Fibroblast of skin of right quadriceps (primary cell): ENCODE measurements around the gene IFT81.
"Not testable (repeated sequence)": the region's sequence is repeated elsewhere in the genome, so short reads cannot be mapped to it uniquely, and the experiment has no call there.

Experiments
- DNase-seq: peaks from one replicate; pipeline ENCODE4 v3.0.0-alpha.2; 2013

IFT81 gene

GRCh38 chr12:110108309-110109036 is 15.7 kb upstream of the IFT81 start:
- no peak for DNase-seq

- DNase-seq, result peak; percentile 99
These were observed 14.9 kb upstream of the IFT81 start for GRCh38 chr12:110109037-110109836.

- DNase-seq, result no peak
These were observed 14.2 kb upstream of the IFT81 start for GRCh38 chr12:110109837-110110535.

- DNase-seq, result no peak
These were observed 12.5 kb upstream of the IFT81 start for GRCh38 chr12:110111476-110112334.

DNA sequence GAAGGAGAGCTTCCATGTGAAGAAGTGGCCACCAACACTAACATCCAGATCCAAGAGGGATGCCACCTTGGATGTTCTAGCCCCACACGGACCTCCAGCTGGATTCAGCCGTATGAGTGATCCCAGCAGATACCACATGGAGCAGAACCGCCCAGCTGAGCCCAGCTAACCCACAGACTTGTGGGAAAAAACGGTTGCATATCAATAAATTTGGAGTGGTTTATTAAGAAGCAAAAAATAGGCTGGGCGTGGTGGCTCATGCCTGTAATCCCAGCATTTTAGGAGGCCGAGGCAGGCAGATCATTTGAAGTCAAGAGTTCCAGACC is 11.9 kb upstream of the IFT81 start:
- DNase-seq, result no peak

- DNase-seq, result no peak
These were observed 9.6 kb upstream of the IFT81 start for GRCh38 chr12:110114528-110114937.

DNA sequence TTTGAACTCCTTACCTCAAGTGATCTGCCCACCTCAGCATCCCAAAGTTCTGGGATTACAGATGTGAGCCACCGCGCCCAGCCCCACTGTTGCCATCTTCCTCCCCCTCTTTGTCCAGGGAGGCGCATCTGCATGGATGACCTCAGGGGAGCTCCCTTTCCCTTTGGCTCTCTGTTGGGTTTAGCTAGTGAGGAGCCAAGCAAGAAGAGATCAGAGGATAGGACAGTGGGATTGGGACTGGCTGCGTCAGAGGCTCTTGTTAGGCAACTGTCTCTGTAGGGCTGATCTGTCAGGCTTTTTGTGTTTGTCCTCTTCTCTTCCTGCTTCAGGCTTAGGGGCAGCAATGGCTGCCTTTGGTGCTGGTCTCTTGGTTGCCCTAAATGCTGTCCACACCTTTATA is 8.5 kb upstream of the IFT81 start:
- DNase-seq, result no peak

GRCh38 chr12:110116623-110117022 is 7.5 kb upstream of the IFT81 start:
- DNase-seq, result no peak

- DNase-seq, result not testable (repeated sequence)
These were observed 6.9 kb upstream of the IFT81 start for GRCh38 chr12:110117210-110117609.

DNA sequence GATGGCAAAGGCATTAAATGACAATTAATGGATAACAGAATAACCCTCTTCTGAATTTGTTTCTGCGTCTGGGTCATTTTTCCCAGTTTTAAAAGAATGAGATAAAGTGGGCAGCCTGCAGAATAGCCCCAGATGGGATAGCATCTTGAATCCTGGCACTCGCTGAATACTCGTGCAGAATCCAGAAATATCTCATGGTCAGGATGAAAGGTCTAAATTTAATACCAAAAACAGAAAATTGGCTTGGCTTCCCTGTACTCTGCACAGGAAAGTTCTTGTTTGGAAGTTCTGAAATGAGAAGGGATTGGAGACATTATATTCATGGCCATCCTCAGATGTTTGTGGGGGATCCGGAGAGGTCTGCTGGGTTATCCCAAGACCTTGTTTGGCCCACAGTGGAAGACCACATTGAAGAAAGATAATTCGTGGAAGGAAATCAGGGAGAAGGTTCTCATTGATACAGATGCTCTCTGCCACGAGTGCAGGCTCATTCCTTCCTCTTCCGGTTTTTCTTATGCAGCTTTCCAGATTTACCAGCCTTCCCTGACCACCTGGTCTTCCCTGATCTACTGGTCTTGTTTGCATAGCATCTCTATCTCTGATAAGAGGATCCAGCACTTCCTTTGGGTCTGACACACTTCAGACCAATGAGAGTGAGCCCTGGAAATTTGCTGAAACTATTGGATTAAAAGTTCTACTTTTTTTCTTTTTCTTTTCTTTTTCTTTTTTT is 6.0 kb upstream of the IFT81 start:
- DNase-seq, result no peak

GRCh38 chr12:110122929-110123328 is 1.2 kb upstream of the IFT81 start:
- DNase-seq, result no peak

DNA sequence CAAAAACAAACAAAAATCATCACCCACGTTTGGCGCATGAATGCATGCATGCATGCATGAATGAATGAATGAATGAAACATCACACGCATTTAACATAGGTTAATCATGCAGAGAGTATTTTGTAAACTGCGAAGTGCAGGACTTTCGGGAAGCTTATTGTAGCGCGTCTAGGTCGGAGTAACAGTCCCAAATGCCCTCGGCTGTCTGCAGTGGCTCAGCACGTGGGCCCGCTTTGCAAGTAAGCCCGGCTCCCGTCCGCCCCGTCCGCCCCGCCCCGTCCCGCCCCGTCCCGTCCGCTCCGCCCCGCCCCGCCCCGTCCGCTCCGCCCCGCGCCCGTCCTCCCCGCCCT is 263 bp upstream of the IFT81 start:
- no peak for DNase-seq

DNA sequence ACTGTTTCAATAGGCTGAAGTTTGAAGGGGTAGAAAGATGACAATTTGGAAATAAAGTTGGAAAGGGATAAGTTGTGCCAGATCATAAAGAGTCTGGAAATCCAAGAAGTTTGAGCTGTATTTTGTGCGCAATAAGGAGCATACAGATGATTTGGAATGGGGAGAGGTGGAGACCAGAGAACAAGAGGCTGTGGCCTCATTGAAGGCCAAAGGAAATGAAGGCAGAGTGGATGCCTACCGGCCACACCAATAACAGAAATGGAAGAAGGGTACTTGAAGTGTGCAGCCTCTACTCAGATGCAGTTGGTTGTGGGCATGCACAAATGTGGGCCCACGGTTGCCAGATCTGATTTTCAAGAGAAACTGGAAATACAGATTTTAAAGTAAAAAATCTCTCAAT is 2.4 kb downstream of the IFT81 start:
- DNase-seq, result no peak

DNA sequence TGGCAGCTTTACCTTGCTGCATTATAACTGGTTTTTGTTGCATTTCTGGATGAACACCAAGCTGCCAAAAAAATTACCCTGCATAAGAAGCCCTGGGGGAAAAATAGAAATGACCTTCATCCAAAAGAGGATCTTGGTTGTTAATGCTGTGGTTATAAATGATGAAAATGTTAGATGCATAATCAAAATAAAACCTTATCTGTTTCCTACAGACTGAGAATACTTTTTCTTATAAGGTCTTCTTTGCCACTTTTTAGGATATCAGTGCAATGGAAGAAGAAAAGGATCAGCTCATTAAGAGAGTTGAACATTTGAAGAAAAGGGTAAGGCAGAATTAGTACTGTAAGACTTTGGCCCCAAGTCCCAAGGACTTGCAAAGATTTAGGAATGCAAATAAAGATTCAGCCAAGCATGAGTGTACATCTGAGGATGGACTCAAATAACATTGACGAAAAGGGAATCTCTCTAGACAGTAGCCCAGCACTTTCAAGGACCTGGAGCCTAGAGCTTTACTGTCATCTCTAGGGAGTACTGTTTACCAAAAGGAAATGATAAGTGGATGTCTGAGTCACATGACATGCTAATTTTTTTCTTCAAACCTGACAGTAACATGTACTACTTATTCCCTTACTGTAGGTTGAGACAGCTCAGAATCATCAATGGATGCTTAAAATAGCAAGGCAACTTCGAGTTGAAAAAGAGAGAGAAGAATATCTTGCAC is 10.7 kb downstream of the IFT81 start:
- peak; percentile 67 for DNase-seq

- no peak for DNase-seq
These were observed 11.6 kb downstream of the IFT81 start for GRCh38 chr12:110135806-110136205.

- no peak for DNase-seq
These were observed 13.6 kb downstream of the IFT81 start for GRCh38 chr12:110137786-110138185.

GRCh38 chr12:110141389-110141788 is 17.2 kb downstream of the IFT81 start:
- peak; percentile 83 for DNase-seq

GRCh38 chr12:110146986-110147385 is 22.8 kb downstream of the IFT81 start:
- DNase-seq, result no peak

DNA sequence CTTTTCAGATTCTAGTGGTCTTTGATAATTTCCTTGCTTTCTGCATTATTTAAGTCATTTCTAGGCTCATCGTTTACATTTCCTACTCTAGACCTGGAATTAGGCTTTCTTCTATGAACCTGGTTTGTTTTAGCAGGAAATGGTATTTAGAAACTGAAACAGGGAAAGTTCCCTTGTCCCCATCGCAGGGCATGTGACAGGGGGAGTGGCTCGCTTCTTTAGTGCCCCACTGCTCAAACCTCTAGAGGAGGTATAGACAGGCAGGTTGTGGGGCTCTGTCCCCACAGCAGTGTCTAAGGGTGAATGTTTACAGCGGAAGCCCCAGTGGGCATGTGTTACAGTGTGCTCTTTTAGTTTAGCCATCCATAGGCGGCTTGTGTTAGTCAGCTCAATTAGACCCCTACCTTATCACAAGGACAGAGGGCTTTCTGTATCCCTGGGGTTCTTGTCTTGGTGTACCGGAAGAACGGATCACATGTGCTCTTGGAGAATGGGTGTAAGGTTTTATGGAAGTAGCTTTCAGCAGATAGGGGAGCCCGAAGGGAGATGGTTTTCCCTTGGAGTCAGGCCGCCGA is 25.0 kb downstream of the IFT81 start:
- DNase-seq, result no peak

GRCh38 chr12:110156766-110157165 is 32.6 kb downstream of the IFT81 start:
- DNase-seq, result no peak

DNA sequence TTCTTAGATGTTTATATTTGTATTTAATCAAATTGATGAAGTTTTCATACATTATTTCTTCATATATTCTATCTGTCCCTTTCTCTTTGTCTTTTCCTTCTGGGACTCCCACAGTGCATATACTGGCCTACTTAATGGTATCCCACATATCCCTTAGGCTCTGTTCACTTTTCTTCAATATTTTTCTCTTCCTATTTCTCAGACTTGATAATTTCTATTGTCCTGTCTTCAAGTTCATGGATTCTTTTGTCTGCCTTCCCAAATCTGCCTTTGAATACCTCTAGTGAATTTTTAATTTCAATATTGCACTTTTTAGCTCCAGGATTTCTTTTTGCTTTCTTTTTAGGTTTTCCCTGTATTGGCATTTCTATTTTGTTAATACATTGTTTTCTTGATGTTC is 33.4 kb downstream of the IFT81 start:
- DNase-seq, result no peak
